ENCODE results near the gene RPL21.
"Not testable (repeated sequence)": the region's sequence is repeated elsewhere in the genome, so short reads cannot be mapped to it uniquely, and the experiment has no call there.

The RPL21 gene

GRCh38 chr13:27290715-27291114 is 39.4 kb downstream of the RPL21 start:
- DNase-seq, result no peak

GRCh38 chr13:27291967-27292366 is 40.6 kb downstream of the RPL21 start:
- DNase-seq, result not testable (repeated sequence)

GRCh38 chr13:27293076-27293691 is 41.8 kb downstream of the RPL21 start:
- no peak for DNase-seq

GRCh38 chr13:27293873-27294515 is 42.6 kb downstream of the RPL21 start:
- DNase-seq, result no peak

- DNase-seq, result no peak
These were observed 43.7 kb downstream of the RPL21 start for GRCh38 chr13:27295096-27295495.

- no peak for DNase-seq
These were observed 44.3 kb downstream of the RPL21 start for GRCh38 chr13:27295660-27296059.

GRCh38 chr13:27296496-27296895 is 45.1 kb downstream of the RPL21 start:
- DNase-seq, result no peak

GRCh38 chr13:27298849-27299248 is 47.5 kb downstream of the RPL21 start:
- DNase-seq, result no peak

GRCh38 chr13:27300406-27300805 is 49.0 kb downstream of the RPL21 start:
- DNase-seq, result not testable (repeated sequence)

GRCh38 chr13:27300941-27301586 is 49.7 kb downstream of the RPL21 start:
- no peak for DNase-seq

GRCh38 chr13:27302643-27303262 is 51.4 kb downstream of the RPL21 start:
- DNase-seq, result no peak

- DNase-seq, result no peak
These were observed 52.7 kb downstream of the RPL21 start for GRCh38 chr13:27304099-27304498.

GRCh38 chr13:27304611-27305010 is 53.3 kb downstream of the RPL21 start:
- no peak for DNase-seq
